ENCODE results near the gene GLYAT.

The GLYAT gene

DNA sequence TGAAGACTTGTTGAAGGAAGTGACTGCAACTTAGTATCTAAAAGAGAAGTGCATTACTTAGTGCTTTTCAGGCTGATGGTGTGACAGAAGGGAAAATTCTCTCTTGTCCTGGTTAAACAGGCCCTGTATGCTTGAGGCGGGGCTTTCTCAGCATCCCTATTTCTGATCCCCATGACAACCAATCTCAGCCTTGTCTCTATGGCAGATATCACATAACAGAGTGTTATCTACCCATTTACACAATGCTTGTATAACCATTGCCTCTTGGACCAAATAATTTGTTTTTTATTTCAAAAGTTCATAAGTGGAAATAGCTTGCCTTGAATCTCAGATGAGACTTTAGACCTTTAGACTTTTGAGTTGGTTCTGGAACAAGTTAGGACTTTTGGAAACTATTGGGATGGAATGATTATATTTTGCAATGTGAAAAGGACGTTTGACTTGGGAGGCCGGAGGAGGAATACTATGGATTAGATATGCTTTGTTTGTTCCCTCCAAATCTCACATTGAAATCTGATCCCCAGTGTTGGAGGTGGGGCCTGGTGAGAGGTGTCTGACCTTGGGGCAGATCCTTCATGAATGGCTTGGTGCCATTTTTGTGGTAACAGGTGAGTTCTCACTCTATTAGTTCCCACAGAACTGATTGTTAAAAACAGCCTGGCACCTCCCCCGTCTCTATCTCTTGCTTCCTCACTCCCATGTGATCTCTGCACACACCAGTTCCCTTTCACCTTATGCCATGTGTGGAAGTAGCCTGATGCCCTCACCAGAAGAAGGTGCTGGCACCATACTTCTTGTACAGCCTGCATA lies 3.1 kb upstream of the GLYAT start:
- no peak overlapping the region for H4K91ac ChIP-seq (ENCODE audit: low read length)
- H3K9ac ChIP-seq (ENCODE audit: low read length), result no peak overlapping the region
- H3K4me1 ChIP-seq (ENCODE audit: control insufficient read depth, insufficient read depth, low read depth, low read length), result peaks cover 2% of the 10 kb centered on the region
- H3K14ac ChIP-seq (ENCODE audit: low read length in 2 of 2), result no peak overlapping the region
- H2BK12ac ChIP-seq (ENCODE audit: low read length in 2 of 2), result no peak overlapping the region
- H3K18ac ChIP-seq (ENCODE audit: low read depth in 1 of 2, low read length in 2 of 2), result no peak overlapping the region
- H3K27me3 ChIP-seq (ENCODE audit: control insufficient read depth in 1 of 2, insufficient read depth in 1 of 2, low read length in 2 of 2), result peaks cover 0 to 5% of the 10 kb centered on the region in 2 experiments
- no peak overlapping the region for H2BK5ac ChIP-seq (ENCODE audit: low read depth, low read length, poor library complexity, severe bottlenecking)
- no peak overlapping the region for H3K23ac ChIP-seq (ENCODE audit: low read length in 2 of 2)
- no peak for DNase-seq
- no peak overlapping the region for H2BK120ac ChIP-seq (ENCODE audit: low read depth, low read length)
- no peaks in the 10 kb centered on the region for H3K36me3 ChIP-seq (ENCODE audit: control insufficient read depth in 1 of 2, insufficient read depth in 2 of 2, low read depth in 1 of 2, low read length in 2 of 2)
- H3K27ac ChIP-seq (ENCODE audit: low read length, poor library complexity, severe bottlenecking), result no peak overlapping the region
- H2AK5ac ChIP-seq (ENCODE audit: low read length, severe bottlenecking), result no peak overlapping the region
- WGBS, result 30% methylated on average over 2 of the region's 4 CpGs
- H3K9me3 ChIP-seq (ENCODE audit: control insufficient read depth, low read length), result no peaks in the 10 kb centered on the region
- H2AFZ ChIP-seq (ENCODE audit: low read depth, low read length), result no peak overlapping the region
- no peak overlapping the region for H3K4me2 ChIP-seq (ENCODE audit: low read length, poor library complexity, severe bottlenecking)
- no peak overlapping the region for H2BK15ac ChIP-seq (ENCODE audit: low read depth, poor library complexity, severe bottlenecking)
- no peak overlapping the region for H3K4me3 ChIP-seq (ENCODE audit: insufficient read depth in 1 of 2, low read depth in 1 of 2, low read length in 2 of 2)
- H3K79me1 ChIP-seq (replicated peaks; ENCODE audit: low read length, poor library complexity, severe bottlenecking), result no peaks in the 10 kb centered on the region
- no peak overlapping the region for H4K8ac ChIP-seq (ENCODE audit: low read length)
- H3K4ac ChIP-seq (ENCODE audit: low read depth in 1 of 2, low read length in 2 of 2), result no peak overlapping the region

DNA sequence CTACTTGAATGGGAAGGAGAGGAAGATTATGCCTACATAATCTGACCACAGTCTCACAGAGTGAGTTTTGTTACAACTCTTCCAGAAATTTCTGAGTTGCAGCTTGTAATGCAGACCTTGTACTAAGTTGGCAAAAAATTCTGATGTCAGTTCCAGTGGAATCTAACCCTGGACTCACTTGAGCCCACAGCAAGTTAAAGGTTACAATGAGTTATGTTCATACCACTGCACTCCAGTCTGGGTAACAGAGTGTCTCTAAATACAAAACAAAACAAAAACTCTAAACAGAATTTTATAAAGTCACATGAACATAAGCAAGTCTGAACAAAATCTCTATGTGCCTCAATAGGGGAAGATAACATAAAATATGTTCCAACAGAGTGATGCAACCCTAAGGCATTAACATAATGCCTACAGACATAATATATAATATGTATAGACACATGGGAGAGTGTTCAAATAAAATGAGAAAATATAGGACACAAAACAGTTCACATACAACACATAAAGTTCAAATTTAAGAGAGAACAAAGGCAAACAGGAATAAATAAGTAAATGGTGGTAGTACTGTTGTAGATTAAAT lies 1.1 kb downstream of the GLYAT start:
- H4K91ac ChIP-seq (ENCODE audit: low read length), result no peak overlapping the region
- H3K9ac ChIP-seq (ENCODE audit: low read length), result no peak overlapping the region
- no peak overlapping the region for H3K18ac ChIP-seq (ENCODE audit: low read depth in 1 of 2, low read length in 2 of 2)
- H3K4me2 ChIP-seq (ENCODE audit: low read length, poor library complexity, severe bottlenecking), result no peak overlapping the region
- no peak overlapping the region for H2AK5ac ChIP-seq (ENCODE audit: low read length, severe bottlenecking)
- H2BK120ac ChIP-seq (ENCODE audit: low read depth, low read length), result no peak overlapping the region
- no peak overlapping the region for H3K4me3 ChIP-seq (ENCODE audit: insufficient read depth in 1 of 2, low read depth in 1 of 2, low read length in 2 of 2)
- no peak overlapping the region for H2BK5ac ChIP-seq (ENCODE audit: low read depth, low read length, poor library complexity, severe bottlenecking)
- no peak for DNase-seq
- peaks cover 0 to 5% of the 10 kb centered on the region in 2 experiments for H3K27me3 ChIP-seq (ENCODE audit: control insufficient read depth in 1 of 2, insufficient read depth in 1 of 2, low read length in 2 of 2)
- no peaks in the 10 kb centered on the region for H3K4me1 ChIP-seq (ENCODE audit: control insufficient read depth, insufficient read depth, low read depth, low read length)
- H4K8ac ChIP-seq (ENCODE audit: low read length), result no peak overlapping the region
- no peaks in the 10 kb centered on the region for H3K79me1 ChIP-seq (replicated peaks; ENCODE audit: low read length, poor library complexity, severe bottlenecking)
- no peaks in the 10 kb centered on the region for H3K9me3 ChIP-seq (ENCODE audit: control insufficient read depth, low read length)
- H2BK12ac ChIP-seq (ENCODE audit: low read length in 2 of 2), result no peak overlapping the region
- no peak overlapping the region for H3K27ac ChIP-seq (ENCODE audit: low read length, poor library complexity, severe bottlenecking)
- no peak overlapping the region for H3K4ac ChIP-seq (ENCODE audit: low read depth in 1 of 2, low read length in 2 of 2)
- no peak overlapping the region for H3K14ac ChIP-seq (ENCODE audit: low read length in 2 of 2)
- no peak overlapping the region for H3K23ac ChIP-seq (ENCODE audit: low read length in 2 of 2)
- no peak overlapping the region for H2AFZ ChIP-seq (ENCODE audit: low read depth, low read length)
- H3K36me3 ChIP-seq (ENCODE audit: control insufficient read depth in 1 of 2, insufficient read depth in 2 of 2, low read depth in 1 of 2, low read length in 2 of 2), result no peaks in the 10 kb centered on the region
- H2BK15ac ChIP-seq (ENCODE audit: low read depth, poor library complexity, severe bottlenecking), result no peak overlapping the region

DNA sequence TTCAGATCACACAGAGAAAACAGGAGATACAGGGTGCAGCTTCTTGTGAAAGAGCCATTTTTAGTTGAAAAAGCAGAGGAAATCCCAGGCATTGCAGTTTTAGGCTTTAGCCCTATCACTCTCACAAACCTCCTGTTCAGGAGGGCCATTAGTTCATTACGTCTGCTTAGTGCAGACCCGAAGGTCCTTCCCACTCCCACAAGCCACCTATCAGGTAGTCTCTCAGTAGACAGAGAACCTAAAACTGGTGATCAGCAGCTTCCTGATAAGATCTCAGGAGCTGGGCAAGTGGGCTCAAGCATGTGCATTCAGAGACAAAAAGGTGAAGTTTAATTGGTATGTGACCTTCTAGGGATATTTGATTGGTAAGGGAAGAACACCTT lies 4.3 kb downstream of the GLYAT start:
- Histone ChIP-seq H3K4me1 (ENCODE audit: control insufficient read depth, insufficient read depth, low read depth, low read length) (no peaks in the 10 kb centered on the region), H2BK5ac (ENCODE audit: low read depth, low read length, poor library complexity, severe bottlenecking) (no peak overlapping the region), H4K8ac (ENCODE audit: low read length) (no peak overlapping the region), H3K27ac (ENCODE audit: low read length, poor library complexity, severe bottlenecking) (no peak overlapping the region), H2BK15ac (ENCODE audit: low read depth, poor library complexity, severe bottlenecking) (no peak overlapping the region), H4K91ac (ENCODE audit: low read length) (no peak overlapping the region), H2BK12ac (ENCODE audit: low read length in 2 of 2) (no peak overlapping the region), H2AK5ac (ENCODE audit: low read length, severe bottlenecking) (no peak overlapping the region), H3K9me3 (ENCODE audit: control insufficient read depth, low read length) (no peaks in the 10 kb centered on the region), H3K4ac (ENCODE audit: low read depth in 1 of 2, low read length in 2 of 2) (no peak overlapping the region), H3K23ac (ENCODE audit: low read length in 2 of 2) (no peak overlapping the region), H2BK120ac (ENCODE audit: low read depth, low read length) (no peak overlapping the region), H3K27me3 (ENCODE audit: control insufficient read depth in 1 of 2, insufficient read depth in 1 of 2, low read length in 2 of 2) (no peaks in the 10 kb centered on the region), H3K79me1 (replicated peaks; ENCODE audit: low read length, poor library complexity, severe bottlenecking) (no peaks in the 10 kb centered on the region), H2AFZ (ENCODE audit: low read depth, low read length) (no peak overlapping the region), H3K14ac (ENCODE audit: low read length in 2 of 2) (no peak overlapping the region), H3K4me3 (ENCODE audit: insufficient read depth in 1 of 2, low read depth in 1 of 2, low read length in 2 of 2) (no peak overlapping the region), H3K4me2 (ENCODE audit: low read length, poor library complexity, severe bottlenecking) (no peak overlapping the region), H3K18ac (ENCODE audit: low read depth in 1 of 2, low read length in 2 of 2) (no peak overlapping the region), H3K36me3 (ENCODE audit: control insufficient read depth in 1 of 2, insufficient read depth in 2 of 2, low read depth in 1 of 2, low read length in 2 of 2) (no peaks in the 10 kb centered on the region), H3K9ac (ENCODE audit: low read length) (no peak overlapping the region)
- WGBS, result 81% methylated on average over 2 of the region's 2 CpGs
- no peak for DNase-seq

DNA sequence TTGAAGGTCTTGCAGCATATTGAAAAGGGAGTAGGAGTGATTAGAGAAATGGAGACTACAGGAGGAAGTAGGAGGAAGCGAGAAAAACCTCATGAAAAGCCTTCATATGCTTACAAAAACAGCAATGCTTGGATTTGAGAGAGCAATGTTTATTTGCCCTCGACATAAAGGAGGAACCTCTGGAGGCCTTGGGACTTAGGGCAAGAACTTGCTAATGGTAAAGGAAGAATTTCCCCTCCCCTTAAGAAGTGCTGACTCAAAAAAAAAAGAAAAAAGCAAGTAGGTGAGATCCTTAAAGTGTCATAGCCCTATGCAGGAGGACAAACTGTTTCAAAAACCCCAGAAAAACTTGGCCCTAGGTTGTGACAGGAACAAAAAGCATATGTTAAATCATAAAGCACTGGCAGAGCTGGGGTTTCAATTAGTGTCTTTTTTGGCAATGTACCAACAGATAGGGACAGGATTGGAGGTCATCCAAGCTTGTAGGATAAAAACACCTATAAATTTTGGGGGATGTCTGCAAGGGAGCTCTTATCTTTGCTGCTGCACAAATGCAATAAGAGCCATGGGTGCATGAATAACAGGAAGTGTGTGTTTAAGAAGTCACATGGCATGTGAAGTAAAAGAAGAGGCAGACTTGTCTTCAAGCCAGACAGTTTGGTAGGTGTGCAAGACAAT lies 4.9 kb downstream of the GLYAT start:
- Histone ChIP-seq H3K4me2 (ENCODE audit: low read length, poor library complexity, severe bottlenecking) (no peak overlapping the region), H3K14ac (ENCODE audit: low read length in 2 of 2) (no peak overlapping the region), H4K91ac (ENCODE audit: low read length) (no peak overlapping the region), H3K4me1 (ENCODE audit: control insufficient read depth, insufficient read depth, low read depth, low read length) (no peaks in the 10 kb centered on the region), H2BK120ac (ENCODE audit: low read depth, low read length) (no peak overlapping the region), H3K27ac (ENCODE audit: low read length, poor library complexity, severe bottlenecking) (no peak overlapping the region), H2BK15ac (ENCODE audit: low read depth, poor library complexity, severe bottlenecking) (no peak overlapping the region), H4K8ac (ENCODE audit: low read length) (no peak overlapping the region), H3K9ac (ENCODE audit: low read length) (no peak overlapping the region), H3K4ac (ENCODE audit: low read depth in 1 of 2, low read length in 2 of 2) (no peak overlapping the region), H2BK12ac (ENCODE audit: low read length in 2 of 2) (no peak overlapping the region), H2BK5ac (ENCODE audit: low read depth, low read length, poor library complexity, severe bottlenecking) (no peak overlapping the region), H2AFZ (ENCODE audit: low read depth, low read length) (no peak overlapping the region), H3K18ac (ENCODE audit: low read depth in 1 of 2, low read length in 2 of 2) (no peak overlapping the region), H3K4me3 (ENCODE audit: insufficient read depth in 1 of 2, low read depth in 1 of 2, low read length in 2 of 2) (no peak overlapping the region), H3K79me1 (replicated peaks; ENCODE audit: low read length, poor library complexity, severe bottlenecking) (no peaks in the 10 kb centered on the region), H3K27me3 (ENCODE audit: control insufficient read depth in 1 of 2, insufficient read depth in 1 of 2, low read length in 2 of 2) (no peaks in the 10 kb centered on the region), H2AK5ac (ENCODE audit: low read length, severe bottlenecking) (no peak overlapping the region), H3K36me3 (ENCODE audit: control insufficient read depth in 1 of 2, insufficient read depth in 2 of 2, low read depth in 1 of 2, low read length in 2 of 2) (no peaks in the 10 kb centered on the region), H3K23ac (ENCODE audit: low read length in 2 of 2) (no peak overlapping the region), H3K9me3 (ENCODE audit: control insufficient read depth, low read length) (no peaks in the 10 kb centered on the region)
- DNase-seq, result no peak
- WGBS, result 50% methylated on average over 1 of the region's 2 CpGs
